GM08714 (cell line): Measurements from ENCODE around the gene KLHL24.
"Not testable (repeated sequence)": the region's sequence is repeated elsewhere in the genome, so short reads cannot be mapped to it uniquely, and the experiment has no call there.

Source experiments
- H3K4me3 ChIP-seq: fragments of 200-500 bp; sonication (Bioruptor generic); 2 replicates; pipeline ENCODE4 v1.5.1; 2014; ENCODE audit warnings: mild to moderate bottlenecking, low read length, inconsistent platforms
- ZNF274 ChIP-seq: IDR thresholded peaks from 2 replicates; pipeline ENCODE4 v1.6.1; 2012; ENCODE audit warnings: mild to moderate bottlenecking, low read depth, low read length

KLHL24 gene

DNA sequence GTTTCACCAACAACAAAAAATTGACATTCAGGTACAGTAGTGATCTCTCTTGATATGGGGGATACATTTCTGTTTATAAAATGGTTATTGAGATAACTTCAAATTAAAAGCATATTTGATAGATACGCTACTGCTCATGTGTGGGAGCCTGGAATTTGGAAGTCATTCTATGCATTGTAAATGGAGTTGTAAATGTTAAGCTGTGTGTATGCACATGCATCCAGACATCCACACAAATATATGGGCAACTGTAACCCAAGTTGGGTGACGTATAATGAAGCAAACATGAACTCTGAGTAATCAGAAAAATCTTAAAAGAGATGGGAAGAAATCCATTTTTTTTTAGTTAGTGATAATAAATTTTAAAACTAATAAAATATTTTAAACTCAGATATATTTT is 9.8 kb downstream of the KLHL24 start:
- no peak for TF ChIP-seq ZNF274

DNA sequence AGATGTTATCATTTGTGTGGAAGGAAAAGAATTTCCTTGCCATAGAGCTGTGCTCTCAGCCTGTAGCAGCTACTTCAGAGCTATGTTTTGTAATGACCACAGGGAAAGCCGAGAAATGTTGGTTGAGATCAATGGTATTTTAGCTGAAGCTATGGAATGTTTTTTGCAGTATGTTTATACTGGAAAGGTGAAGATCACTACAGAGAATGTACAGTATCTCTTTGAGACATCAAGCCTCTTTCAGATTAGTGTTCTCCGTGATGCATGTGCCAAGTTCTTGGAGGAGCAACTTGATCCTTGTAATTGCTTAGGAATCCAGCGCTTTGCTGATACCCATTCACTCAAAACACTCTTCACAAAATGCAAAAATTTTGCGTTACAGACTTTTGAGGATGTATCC is 15.1 kb downstream of the KLHL24 start:
- no peak for TF ChIP-seq ZNF274
- no peak overlapping the region for H3K4me3 ChIP-seq

More for the DNA sequence above, 9.8 kb downstream of the KLHL24 start:
- H3K4me3 ChIP-seq = no peak overlapping the region

DNA sequence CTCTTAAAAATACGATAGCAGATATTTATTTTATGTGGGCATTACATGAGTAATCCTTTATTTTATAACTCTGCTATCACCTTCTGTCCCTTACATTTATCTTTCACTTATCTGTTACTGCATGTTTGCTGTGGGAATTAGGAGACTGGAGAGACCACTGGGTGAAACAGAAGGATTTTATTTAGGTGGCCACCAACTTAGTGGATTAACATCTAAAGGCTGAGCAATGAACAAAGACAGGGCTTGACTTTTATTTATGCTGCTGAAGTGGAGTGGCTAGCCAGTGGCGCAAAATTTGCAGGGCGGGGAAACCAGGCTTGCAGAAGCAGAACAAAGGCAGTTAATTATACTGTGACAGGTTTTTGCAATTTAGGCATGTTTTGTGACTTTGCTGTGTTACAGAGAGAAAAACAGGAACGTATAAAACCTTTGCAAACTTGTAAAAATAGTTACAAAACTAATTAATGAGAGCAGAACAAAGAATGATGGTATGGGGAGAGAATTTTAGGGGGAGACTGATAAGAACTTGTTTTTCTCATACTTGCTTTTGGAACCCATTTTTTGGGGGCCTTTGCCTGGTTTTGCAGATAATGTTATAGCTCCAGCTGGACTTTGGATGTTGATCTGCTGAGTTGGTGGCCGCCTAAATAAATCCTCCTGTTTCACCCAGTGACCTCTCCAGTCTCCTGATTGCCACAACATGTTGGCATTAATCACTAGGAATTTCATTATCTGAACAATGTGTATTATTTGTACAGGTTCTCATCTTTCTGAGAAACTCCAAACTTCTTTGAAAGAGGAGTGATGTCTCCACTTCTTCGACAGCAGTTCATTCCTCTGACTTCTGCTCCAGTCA is 18.0 kb downstream of the KLHL24 start:
- H3K4me3 ChIP-seq = no peak overlapping the region

GRCh38 chr3:183654727-183655126 is 19.3 kb downstream of the KLHL24 start:
- no peak overlapping the region for H3K4me3 ChIP-seq
- TF ChIP-seq ZNF274 = no peak

More for the DNA sequence above, 18.0 kb downstream of the KLHL24 start:
- TF ChIP-seq ZNF274 = no peak

DNA sequence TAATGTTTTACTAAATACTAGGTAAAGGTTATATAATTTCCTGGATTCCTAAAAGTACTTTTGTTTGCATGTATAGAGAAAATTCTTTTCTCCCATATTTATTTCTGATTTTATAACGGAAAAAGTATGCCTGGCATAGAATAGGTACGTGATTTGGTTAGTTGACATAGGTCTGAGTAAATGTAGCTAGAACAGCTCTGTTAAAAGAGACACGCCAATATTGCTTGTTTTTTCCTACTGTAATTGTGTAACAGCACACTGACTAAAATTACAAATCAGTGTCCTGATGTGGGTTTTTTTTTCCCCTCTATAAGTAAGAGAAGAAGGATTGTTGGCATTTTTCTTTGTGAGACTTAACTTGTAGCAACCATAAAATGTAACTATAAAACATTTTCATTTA is 26.7 kb downstream of the KLHL24 start:
- H3K4me3 ChIP-seq = no peak overlapping the region
- no peak for TF ChIP-seq ZNF274

GRCh38 chr3:183664913-183665381 is 29.5 kb downstream of the KLHL24 start:
- no peak overlapping the region for H3K4me3 ChIP-seq
- no peak for TF ChIP-seq ZNF274

DNA sequence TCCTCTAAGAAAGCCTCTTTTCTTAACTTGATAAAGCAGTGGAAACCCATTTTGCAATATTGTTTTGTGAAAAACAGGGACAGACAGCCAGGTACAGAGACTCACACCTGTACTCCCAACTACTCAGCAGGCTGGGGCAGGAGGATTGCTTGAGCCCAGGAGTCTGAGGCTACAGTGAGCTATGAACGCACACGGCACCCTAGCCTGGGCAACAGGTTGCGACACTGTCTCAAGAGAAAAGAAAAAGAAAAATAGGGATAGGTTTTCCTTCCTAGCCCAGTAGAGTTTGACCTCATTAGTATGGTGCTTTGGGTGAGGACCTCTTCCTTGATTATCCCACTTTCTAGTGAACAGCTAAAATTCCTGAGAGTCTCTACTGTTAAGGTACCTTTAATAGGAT is 44.6 kb downstream of the KLHL24 start:
- H3K4me3 ChIP-seq = no peak overlapping the region
- TF ChIP-seq ZNF274 = no peak

GRCh38 chr3:183687705-183688104 is 52.3 kb downstream of the KLHL24 start:
- no peak for TF ChIP-seq ZNF274
- H3K4me3 ChIP-seq = no peak overlapping the region

GRCh38 chr3:183688874-183689273 is 53.5 kb downstream of the KLHL24 start:
- no peak for TF ChIP-seq ZNF274
- H3K4me3 ChIP-seq = no peak overlapping the region

DNA sequence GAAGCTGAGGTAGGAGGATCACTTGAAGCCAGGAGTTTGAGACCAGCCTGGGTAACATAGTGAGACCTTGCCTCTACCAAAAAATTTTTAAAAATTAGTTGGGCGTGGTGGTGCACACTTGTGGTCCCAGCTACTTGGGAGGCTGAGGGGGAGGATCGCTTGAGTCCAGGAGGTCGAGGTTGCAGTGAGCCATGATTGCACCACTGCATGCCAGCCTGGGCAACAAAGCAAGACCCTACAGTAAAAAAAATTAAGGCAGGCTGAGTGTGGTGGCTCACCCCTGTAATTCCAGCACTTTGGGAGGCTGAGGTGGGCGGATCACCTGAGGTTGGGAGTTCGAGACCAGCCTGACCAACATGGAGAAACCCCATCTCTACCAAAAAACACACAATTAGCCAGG is 54.2 kb downstream of the KLHL24 start:
- not testable (repeated sequence) for H3K4me3 ChIP-seq

DNA sequence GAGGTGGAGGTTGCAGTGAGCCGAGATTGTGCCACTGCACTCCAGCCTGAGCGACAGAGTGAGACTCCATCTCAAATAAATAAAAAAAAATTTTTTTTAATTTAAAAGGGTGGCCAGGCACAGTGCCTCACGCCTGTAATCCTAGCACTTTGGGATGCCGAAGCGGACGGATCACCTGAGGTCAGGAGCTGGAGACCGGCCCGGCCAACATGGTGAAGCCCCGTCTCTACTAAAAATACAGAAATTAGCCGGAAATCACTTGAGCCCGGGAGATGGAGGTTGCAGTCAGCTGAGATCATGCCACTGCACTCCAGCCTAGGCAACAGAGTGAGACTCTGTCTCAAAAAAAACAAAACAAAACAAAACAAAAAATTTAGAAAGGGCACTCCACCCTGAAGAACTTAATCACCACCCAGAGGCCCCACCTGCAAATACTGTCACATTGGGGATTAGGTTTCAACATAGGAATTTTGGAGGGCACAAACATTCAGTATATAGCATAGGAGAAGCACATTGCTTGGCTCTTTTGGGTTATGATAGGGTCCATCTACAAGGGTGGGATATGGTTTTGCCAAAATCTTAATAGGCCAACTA is 55.1 kb downstream of the KLHL24 start:
- no peak for TF ChIP-seq ZNF274
- H3K4me3 ChIP-seq = no peak overlapping the region

- H3K4me3 ChIP-seq = no peak overlapping the region
- TF ChIP-seq ZNF274 = no peak
Observed at GRCh38 chr3:183692436-183692835, 57.0 kb downstream of the KLHL24 start.

DNA sequence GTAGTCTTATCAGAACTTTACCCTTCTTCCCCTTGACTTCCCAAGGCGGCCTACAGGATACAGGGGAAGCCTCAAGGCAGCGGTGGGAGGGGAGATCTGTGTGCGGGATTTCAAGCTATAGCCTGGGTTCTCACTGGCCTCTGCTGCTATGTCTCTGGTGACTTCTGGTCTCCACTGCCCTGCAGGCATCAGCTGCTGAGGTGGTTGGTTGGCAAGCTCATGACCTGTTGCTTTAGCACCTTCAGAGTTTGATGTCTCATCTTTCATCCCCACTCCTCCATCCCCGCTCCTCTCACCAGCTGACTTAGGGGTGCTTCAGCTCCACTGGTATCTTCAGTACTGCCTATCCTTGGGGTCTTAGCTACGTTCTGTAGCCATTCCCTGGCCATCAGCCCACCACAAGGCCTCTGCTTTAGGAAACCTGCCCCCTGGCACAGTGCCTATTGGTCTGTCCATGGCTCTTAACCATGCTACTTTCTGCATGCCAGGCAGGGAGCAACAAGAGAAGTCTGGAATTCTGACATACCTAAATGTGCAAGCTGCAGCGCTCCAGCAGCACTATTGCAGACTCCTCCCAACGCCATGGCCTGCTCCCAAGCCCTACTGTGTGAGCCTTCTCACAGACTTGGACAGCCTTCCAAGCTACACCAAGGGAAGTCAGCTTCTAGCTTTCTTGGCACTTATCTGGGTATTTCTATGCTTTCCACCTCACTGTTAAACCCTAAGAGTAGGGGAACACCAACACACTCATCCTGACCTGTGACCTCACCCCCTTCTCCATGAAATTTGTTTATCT is 60.3 kb downstream of the KLHL24 start:
- TF ChIP-seq ZNF274 = no peak
- no peak overlapping the region for H3K4me3 ChIP-seq

DNA sequence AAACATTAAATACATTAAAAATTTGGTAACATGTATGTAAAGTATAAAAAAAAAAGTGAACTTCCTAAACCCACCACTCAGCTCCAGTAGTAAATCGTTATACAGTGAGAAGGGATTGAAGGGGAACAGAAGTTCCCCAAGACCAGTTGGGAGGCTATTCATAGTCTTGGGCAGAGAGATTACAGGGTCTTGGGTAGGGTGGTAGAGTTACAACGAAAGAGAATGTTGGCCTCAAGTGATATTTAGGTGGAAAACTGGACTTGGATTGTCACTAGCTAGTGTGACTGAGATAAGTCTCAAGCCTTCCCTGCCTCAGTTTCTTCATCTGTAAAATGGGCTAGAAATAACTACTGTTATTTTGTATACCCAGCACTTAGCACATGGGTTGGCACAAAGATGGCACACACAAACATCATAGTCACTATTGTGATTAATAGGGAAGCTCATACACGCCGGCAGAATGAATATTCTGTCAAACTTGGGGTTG is 61.7 kb downstream of the KLHL24 start:
- H3K4me3 ChIP-seq = peak overlapping the region; percentile 99

More for the DNA sequence above, 61.7 kb downstream of the KLHL24 start:
- TF ChIP-seq ZNF274 = no peak
